Measurements from ENCODE around the gene ALDH3A2.
A peak's percentile ranks its signal among the peaks of the same experiment; 100 is the strongest.

The ALDH3A2 gene

DNA sequence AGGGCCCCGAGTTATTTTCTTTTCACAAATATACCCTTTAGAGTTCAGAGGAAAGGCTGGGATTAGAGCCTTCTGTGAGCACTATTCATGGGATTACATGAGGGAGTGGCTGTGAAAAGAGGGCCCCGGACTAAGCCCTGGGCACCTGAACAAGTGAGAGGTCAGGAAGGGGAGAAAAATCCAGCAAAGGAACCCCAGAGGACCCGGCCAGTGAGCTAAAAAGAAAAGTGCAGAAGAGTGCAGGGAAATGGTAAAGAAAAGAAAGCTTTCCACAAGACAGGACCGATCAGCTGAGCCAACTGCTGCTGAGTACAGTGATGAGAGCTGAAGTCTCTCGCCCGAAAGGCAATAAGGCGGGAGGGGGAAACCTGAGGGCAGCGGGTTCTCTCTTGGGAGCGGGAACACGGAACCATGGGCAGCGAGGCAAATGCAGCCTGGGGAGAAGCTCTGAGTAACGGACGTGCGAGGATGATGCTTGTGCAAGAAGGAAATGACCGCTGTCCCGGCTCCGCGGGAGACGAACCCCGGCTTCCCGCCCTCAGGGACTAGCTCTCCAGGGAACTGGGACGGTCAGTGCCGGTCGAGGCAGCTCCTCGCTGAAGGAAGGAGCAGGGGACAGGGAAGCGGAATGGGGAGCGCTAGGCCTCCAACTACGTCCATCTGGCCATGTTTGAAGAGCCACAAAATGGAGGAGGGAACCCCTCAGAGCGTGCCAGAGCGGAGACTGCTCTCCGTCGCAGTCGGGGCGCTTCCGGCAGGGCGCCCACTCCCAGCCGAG is 665 bp upstream of the ALDH3A2 start:
- DNase-seq (ENCODE audit: low read depth): peak; percentile 37
- TF ChIP-seq, protein P1, sequence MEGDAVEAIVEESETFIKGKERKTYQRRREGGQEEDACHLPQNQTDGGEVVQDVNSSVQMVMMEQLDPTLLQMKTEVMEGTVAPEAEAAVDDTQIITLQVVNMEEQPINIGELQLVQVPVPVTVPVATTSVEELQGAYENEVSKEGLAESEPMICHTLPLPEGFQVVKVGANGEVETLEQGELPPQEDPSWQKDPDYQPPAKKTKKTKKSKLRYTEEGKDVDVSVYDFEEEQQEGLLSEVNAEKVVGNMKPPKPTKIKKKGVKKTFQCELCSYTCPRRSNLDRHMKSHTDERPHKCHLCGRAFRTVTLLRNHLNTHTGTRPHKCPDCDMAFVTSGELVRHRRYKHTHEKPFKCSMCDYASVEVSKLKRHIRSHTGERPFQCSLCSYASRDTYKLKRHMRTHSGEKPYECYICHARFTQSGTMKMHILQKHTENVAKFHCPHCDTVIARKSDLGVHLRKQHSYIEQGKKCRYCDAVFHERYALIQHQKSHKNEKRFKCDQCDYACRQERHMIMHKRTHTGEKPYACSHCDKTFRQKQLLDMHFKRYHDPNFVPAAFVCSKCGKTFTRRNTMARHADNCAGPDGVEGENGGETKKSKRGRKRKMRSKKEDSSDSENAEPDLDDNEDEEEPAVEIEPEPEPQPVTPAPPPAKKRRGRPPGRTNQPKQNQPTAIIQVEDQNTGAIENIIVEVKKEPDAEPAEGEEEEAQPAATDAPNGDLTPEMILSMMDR (IDR thresholded peaks at IDR 0.05; ENCODE audit: control insufficient read depth, insufficient read depth, low read depth, low read length, missing control alignments): no peak
- peak overlapping the region; percentile 98 for H3K4me3 ChIP-seq (ENCODE audit: control insufficient read depth, low read depth, low read length)

DNA sequence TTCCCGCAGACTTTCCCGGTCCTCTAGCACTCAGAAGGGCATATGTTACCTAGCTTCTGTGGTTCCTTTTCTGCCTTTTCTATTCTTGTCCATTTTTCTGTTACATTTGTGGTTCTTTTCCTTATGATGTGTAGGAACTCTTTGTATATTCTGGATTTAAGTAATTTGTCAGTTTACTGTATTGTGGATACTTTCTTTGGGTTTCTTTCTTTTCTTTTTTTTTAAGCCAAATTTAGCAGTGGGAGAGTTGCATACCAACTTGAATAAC is 657 bp downstream of the ALDH3A2 start:
- peak overlapping the region; percentile 98 for H3K4me3 ChIP-seq (ENCODE audit: control insufficient read depth, low read depth, low read length)
- no peak for DNase-seq (ENCODE audit: low read depth)

DNA sequence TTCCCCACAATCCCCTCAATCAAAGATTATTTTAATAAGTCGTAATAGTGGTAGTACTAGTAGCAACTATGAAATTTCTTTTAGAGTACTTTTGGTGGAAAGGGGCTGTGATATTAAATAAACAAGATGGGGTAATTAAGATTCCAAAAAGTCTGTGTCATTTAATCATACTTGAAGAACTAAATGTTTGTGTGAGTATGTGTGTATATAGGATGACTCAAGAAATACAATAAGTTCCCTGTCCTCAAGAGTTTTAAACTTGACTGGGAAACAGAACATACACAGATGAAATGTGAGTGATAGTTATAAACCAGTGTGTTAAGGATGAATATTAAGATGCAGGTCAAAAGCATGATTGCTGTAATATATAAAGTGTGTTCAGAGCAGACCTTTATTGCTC is 2.3 kb downstream of the ALDH3A2 start:
- DNase-seq (ENCODE audit: low read depth): no peak
- no peak overlapping the region for H3K4me3 ChIP-seq (ENCODE audit: control insufficient read depth, low read depth, low read length)
- TF ChIP-seq, protein P1 (IDR thresholded peaks at IDR 0.05; ENCODE audit: control insufficient read depth, insufficient read depth, low read depth, low read length, missing control alignments): no peak

More for the DNA sequence above, 657 bp downstream of the ALDH3A2 start:
- TF ChIP-seq, protein P1 (IDR thresholded peaks at IDR 0.05; ENCODE audit: control insufficient read depth, insufficient read depth, low read depth, low read length, missing control alignments): no peak

DNA sequence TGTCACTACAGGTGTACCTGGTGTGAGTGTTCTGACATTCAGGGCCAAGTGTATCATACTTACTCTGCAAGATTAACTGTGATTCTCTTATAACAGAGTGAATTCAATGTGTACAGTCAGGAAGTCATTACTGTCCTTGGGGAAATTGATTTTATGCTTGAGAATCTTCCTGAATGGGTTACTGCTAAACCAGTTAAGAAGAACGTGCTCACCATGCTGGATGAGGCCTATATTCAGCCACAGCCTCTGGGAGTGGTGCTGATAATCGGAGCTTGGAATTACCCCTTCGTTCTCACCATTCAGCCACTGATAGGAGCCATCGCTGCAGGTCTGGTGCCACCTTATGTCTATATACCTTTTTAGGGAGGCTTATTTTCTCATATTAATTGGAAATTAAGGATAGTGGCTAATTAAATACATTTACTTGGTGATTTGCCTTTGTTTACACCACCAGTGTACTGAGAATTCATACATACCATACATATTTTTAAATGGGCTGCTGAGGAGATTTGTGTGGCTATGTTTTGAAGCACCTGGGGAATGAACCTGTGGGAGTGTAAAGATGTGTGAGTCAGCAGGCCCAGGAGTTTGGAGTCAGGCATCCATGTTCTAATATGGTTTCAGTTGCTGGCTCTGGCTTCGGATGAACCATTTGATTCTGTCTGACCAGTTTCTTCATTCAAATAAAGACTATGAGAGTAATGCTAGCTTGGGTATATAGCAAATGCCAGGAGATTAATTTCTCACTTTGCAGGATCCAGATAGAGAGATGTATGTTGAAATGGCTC is 3.1 kb downstream of the ALDH3A2 start:
- TF ChIP-seq, protein P1 (IDR thresholded peaks at IDR 0.05; ENCODE audit: control insufficient read depth, insufficient read depth, low read depth, low read length, missing control alignments): no peak
- no peak for DNase-seq (ENCODE audit: low read depth)
- no peak overlapping the region for H3K4me3 ChIP-seq (ENCODE audit: control insufficient read depth, low read depth, low read length)

DNA sequence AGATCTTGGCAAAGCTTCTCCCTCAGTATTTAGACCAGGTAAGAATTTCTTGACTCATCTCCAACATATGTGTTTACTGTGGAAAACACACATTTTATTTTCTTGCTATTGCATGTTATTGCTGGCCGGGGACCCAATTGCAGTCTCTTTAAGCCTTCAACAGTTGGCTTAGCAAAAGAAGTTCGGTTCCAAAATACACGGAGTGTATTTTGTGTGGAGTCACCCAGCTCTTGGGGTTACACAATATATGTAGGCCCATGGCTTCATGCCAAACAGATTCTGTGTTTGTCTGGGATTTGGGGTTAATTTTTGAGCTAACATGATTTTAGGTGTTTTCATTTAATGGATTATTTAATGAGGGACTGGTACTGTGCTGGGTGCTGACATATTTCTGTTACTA is 4.0 kb downstream of the ALDH3A2 start:
- no peak overlapping the region for H3K4me3 ChIP-seq (ENCODE audit: control insufficient read depth, low read depth, low read length)
- TF ChIP-seq, protein P1 (IDR thresholded peaks at IDR 0.05; ENCODE audit: control insufficient read depth, insufficient read depth, low read depth, low read length, missing control alignments): no peak
- DNase-seq (ENCODE audit: low read depth): no peak

DNA sequence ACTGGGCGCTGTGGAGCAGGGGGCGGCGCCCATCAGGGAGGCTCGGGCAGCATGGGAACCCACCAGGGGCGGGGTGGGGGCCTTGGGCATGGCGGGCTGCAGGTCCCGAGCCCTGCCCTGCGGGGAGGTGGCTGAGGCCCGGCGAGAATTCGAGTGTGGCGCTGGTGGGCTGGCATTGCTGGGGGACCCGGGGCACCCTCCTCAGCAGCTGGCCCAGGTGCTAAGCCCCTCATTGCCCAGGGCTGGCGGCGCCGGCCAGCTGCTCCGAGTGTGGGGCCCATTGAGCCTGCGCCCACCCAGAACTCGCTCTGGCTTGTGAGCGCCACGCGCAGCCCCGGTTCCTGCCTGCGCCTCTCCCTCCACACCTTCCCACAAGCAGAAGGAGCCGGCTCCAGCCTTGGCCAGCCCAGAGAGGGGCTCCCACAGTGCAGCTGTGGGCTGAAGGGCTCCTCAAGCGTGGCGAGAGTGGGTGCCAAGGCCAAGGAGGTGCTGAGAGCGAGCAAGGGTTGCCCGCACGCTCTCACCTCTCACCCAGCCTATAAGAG is 5.9 kb downstream of the ALDH3A2 start:
- no peak for DNase-seq (ENCODE audit: low read depth)
- TF ChIP-seq, protein P1 (IDR thresholded peaks at IDR 0.05; ENCODE audit: control insufficient read depth, insufficient read depth, low read depth, low read length, missing control alignments): no peak
- no peak overlapping the region for H3K4me3 ChIP-seq (ENCODE audit: control insufficient read depth, low read depth, low read length)
